Hepatocyte (in vitro differentiated cells): ENCODE measurements around the gene PSMD5.

Experiments used
- EZH2 ChIP-seq: fragments of 200-600 bp; sonication (generic); IDR thresholded peaks from 2 replicates; pipeline ENCODE4 v1.6.1; 2016; ENCODE audit warnings: antibody characterized with exemption, mild to moderate bottlenecking, borderline replicate concordance
- EZH2phosphoT487 ChIP-seq: fragments of 200-600 bp; sonication (generic); IDR thresholded peaks from one replicate; pipeline ENCODE4 v1.6.1; 2018; ENCODE audit warnings: antibody characterized with exemption, mild to moderate bottlenecking, low read depth, moderate library complexity; ENCODE audit not compliant: unreplicated experiment, severe bottlenecking
- TF ChIP-seq, protein P1 (sequence below): fragments of 200-600 bp; sonication (generic); IDR thresholded peaks from 2 replicates; pipeline ENCODE4 v1.5.1; 2016; ENCODE audit warnings: antibody characterized with exemption, mild to moderate bottlenecking; ENCODE audit not compliant: poor library complexity

DNA sequence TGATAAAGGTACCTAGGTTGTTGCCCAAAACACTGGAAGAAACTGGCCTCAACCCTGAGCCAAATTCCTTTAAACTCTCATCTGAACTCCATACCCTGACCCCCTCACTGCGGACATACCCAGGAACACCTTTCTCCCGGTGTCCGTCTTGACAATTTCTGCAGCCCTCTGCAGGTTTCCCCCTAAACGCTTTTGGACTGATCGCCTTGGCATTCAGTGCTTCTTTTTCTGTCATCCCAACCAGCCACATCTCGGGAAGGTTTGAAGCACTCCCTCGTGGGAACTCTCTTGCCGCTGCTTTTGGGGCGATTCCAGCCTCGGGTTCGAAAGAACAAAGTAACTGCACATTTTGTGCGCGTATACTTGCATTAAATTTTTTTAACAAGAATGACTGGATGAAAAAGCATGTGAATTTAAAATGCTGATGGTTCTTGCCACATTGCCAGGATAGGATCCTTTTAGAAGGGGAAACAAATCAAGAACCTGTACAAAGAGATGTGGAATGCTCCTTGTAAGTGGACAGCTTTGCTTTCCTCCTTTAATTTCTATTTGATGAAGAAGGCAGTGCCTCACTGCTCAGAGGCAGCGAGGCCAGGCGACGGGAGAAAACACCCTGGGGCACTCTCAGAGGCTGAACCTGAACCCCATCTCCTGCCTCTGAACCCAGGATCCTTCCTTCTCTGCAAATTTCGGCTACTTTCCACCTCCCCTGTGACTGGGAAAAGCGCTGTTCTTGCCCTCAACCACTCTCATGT is 615 bp downstream of the PSMD5 start:
- TF ChIP-seq, protein P1, sequence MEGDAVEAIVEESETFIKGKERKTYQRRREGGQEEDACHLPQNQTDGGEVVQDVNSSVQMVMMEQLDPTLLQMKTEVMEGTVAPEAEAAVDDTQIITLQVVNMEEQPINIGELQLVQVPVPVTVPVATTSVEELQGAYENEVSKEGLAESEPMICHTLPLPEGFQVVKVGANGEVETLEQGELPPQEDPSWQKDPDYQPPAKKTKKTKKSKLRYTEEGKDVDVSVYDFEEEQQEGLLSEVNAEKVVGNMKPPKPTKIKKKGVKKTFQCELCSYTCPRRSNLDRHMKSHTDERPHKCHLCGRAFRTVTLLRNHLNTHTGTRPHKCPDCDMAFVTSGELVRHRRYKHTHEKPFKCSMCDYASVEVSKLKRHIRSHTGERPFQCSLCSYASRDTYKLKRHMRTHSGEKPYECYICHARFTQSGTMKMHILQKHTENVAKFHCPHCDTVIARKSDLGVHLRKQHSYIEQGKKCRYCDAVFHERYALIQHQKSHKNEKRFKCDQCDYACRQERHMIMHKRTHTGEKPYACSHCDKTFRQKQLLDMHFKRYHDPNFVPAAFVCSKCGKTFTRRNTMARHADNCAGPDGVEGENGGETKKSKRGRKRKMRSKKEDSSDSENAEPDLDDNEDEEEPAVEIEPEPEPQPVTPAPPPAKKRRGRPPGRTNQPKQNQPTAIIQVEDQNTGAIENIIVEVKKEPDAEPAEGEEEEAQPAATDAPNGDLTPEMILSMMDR, result no peak
- TF ChIP-seq EZH2phosphoT487 (no peak), EZH2 (no peak)
